ENCODE measurements around the gene ZNF526.

The ZNF526 gene

DNA sequence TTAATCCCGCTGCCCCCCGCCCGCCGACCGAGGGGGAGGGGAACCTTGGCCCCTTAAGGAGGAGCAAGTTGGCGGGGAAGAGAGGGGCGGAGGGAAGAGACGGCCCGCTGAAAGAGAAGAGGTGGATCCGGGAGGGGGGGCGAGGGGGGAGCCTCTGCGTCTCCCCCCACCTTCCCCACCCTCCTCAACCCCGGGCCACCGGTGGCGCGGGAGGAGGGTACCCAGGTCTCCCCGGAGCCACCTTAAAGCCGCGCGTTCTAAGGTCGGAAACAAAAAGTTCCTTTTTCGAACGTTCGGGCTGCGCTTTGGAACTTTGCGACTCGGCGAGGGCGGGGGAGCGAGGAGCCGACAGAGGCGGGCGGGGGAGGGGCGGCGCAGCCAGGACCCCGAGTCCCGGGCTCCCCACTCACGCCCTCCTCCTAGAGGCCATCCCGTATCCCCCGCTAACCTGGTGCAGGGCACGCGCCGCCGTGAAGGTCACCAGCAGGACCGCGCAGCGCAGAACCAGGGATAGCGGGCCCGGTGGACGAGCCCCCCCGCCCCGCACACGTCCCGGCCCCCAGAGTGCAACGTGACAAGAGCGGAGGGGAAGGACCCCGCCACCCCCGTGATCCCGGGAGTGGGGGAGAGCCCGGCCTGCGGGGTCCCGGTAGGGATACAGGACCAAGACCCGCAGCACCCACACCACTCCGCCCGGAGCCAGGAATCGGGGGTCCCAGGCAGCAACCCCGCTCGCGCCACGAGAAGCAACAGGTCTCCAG lies 34.2 kb downstream of the ZNF526 start (continued):
- TF ChIP-seq, protein P1, sequence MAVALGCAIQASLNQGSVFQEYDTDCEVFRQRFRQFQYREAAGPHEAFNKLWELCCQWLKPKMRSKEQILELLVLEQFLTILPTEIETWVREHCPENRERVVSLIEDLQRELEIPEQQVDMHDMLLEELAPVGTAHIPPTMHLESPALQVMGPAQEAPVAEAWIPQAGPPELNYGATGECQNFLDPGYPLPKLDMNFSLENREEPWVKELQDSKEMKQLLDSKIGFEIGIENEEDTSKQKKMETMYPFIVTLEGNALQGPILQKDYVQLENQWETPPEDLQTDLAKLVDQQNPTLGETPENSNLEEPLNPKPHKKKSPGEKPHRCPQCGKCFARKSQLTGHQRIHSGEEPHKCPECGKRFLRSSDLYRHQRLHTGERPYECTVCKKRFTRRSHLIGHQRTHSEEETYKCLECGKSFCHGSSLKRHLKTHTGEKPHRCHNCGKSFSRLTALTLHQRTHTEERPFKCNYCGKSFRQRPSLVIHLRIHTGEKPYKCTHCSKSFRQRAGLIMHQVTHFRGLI (tag by site-specific recombination; IDR thresholded peaks at IDR 0.05) = no peak
- no peak for TF ChIP-seq ZNF707 (tag by site-specific recombination; IDR thresholded peaks at IDR 0.05)
- TF ChIP-seq ZNF112 (tag by site-specific recombination; IDR thresholded peaks at IDR 0.05) = no peak
- TF ChIP-seq ZNF623 (tag by site-specific recombination; IDR thresholded peaks at IDR 0.05) = no peak
- TF ChIP-seq ZNF521 (tag by site-specific recombination; IDR thresholded peaks at IDR 0.05) = no peak
- peak; percentile 78 for TF ChIP-seq ZXDB (tag by site-specific recombination; IDR thresholded peaks at IDR 0.05)
- TF ChIP-seq ZNF350 (tag by site-specific recombination; IDR thresholded peaks at IDR 0.05) = no peak
- no peak for TF ChIP-seq TCF7L2 (IDR thresholded peaks at IDR 0.05; ENCODE audit: borderline replicate concordance, low read depth, low read length)
- TF ChIP-seq ZNF549 (tag by site-specific recombination; IDR thresholded peaks at IDR 0.05) = no peak
- no peak; the same call in 1 of the 2 replicates for TF ChIP-seq ZNF843 (tag by site-specific recombination; IDR thresholded peaks at IDR 0.05)
- no peak for TF ChIP-seq ZNF202 (tag by site-specific recombination; IDR thresholded peaks at IDR 0.05; ENCODE audit: borderline replicate concordance)
- no peak for TF ChIP-seq ZBTB6 (tag by site-specific recombination; IDR thresholded peaks at IDR 0.05)
- TF ChIP-seq KLF10 (tag by site-specific recombination; IDR thresholded peaks at IDR 0.05) = peak; percentile 57
- TF ChIP-seq ZNF792 (tag by site-specific recombination; IDR thresholded peaks at IDR 0.05) = no peak
- 0 out of 2 replicates have a peak, but pooled peaks have one; percentile 18 for TF ChIP-seq ZNF10 (tag by site-specific recombination; IDR thresholded peaks at IDR 0.05)
- TF ChIP-seq ZNF791 (tag by site-specific recombination; IDR thresholded peaks at IDR 0.05) = no peak
- no peak for TF ChIP-seq ZNF239 (tag by site-specific recombination; IDR thresholded peaks at IDR 0.05)
- no peak for TF ChIP-seq ZNF768 (tag by site-specific recombination; IDR thresholded peaks at IDR 0.05)
- TF ChIP-seq KLF7 (tag by site-specific recombination; IDR thresholded peaks at IDR 0.05; ENCODE audit: borderline replicate concordance) = peak; percentile 46; the same call in 1 of the 2 replicates
- TF ChIP-seq SCRT2 (tag by site-specific recombination; IDR thresholded peaks at IDR 0.05) = peak; percentile 98
- no peak for TF ChIP-seq ZNF16 (tag by site-specific recombination; IDR thresholded peaks at IDR 0.05; ENCODE audit: low read depth)
- peak; percentile 49; the same call in 1 of the 2 replicates for TF ChIP-seq ZNF121 (tag by site-specific recombination; IDR thresholded peaks at IDR 0.05)
- TF ChIP-seq ZNF548 (tag by site-specific recombination; IDR thresholded peaks at IDR 0.05) = no peak
- TF ChIP-seq REPIN1 (tag by site-specific recombination; IDR thresholded peaks at IDR 0.05; ENCODE audit: low read depth) = no peak
- no peak for TF ChIP-seq HOXA7 (CRISPR knock-in tag; IDR thresholded peaks at IDR 0.05; ENCODE audit: borderline replicate concordance)
- TF ChIP-seq OVOL3 (tag by site-specific recombination; IDR thresholded peaks at IDR 0.05) = no peak
- 0 out of 2 replicates have a peak, but pooled peaks have one; percentile 29 for TF ChIP-seq ZNF629 (tag by site-specific recombination; IDR thresholded peaks at IDR 0.05)
- TF ChIP-seq ZNF660 (tag by site-specific recombination; IDR thresholded peaks at IDR 0.05) = no peak
- TF ChIP-seq ZNF488 (tag by site-specific recombination; IDR thresholded peaks at IDR 0.05) = no peak
- TF ChIP-seq ZBTB8A (tag by site-specific recombination; IDR thresholded peaks at IDR 0.05) = no peak; the same call in 1 of the 2 replicates
- TF ChIP-seq ZNF394 (tag by site-specific recombination; IDR thresholded peaks at IDR 0.05; ENCODE audit: borderline replicate concordance) = 0 out of 2 replicates have a peak, but pooled peaks have one; percentile 12
- no peak for TF ChIP-seq ZNF626 (tag by site-specific recombination; IDR thresholded peaks at IDR 0.05)
- TF ChIP-seq MZF1 (tag by site-specific recombination; IDR thresholded peaks at IDR 0.05; ENCODE audit: borderline replicate concordance) = no peak; the same call in 1 of the 2 replicates
- 0 out of 2 replicates have a peak, but pooled peaks have one; percentile 17 for TF ChIP-seq ZNF24 (tag by site-specific recombination; IDR thresholded peaks at IDR 0.05)
- TF ChIP-seq ZNF510 (tag by site-specific recombination; IDR thresholded peaks at IDR 0.05; ENCODE audit: insufficient replicate concordance) = no peak

Measured in HEK293 (cell line).